ENCODE results near the gene FAM187B. TPM values are rescaled to one million over a fixed set of nuclear protein-coding genes. Genes with fewer than 3 reads are reported as not detected.
A peak's percentile ranks its signal among the peaks of the same experiment; 100 is the strongest.

Gene FAM187B
- total and polyA plus RNA-seq, 3 experiments from 2014 or later = not detected

DNA sequence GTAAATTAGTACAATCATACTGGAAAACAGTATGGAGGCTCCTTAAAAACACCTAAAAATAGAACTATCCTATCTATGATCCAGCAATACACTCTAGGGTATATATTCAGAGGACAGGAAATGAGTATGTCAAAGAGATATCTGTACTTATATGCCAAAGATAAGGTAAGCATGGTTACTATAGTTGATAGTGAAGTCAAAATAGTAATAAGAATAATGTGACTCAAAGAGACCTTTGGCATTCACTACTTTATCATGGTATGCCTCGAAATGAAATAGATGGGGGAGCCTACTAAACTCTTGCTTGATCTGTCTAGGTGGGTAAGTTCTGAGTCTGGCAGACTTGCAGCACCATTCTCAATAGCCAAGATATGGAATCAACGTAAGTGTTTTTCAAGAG lies 43.7 kb downstream of the FAM187B start:
- DNase-seq = no peak
- H3K36me3 ChIP-seq (ENCODE audit: insufficient read depth, low read length) = no peaks in the 10 kb centered on the region
- Mint-ChIP-seq H3K27me3 (peaks cover 1 to 5% of the 10 kb centered on the region in 2 donors), H3K27ac (peak overlapping the region in 1 of 8 donors; percentile 1), H3K4me3 (no peak overlapping the region), H3K9me3 (peaks cover 0 to 10% (median 6%) of the 10 kb centered on the region in 5 donors), H3K36me3 (peaks cover 0 to 13% (median 0%) of the 10 kb centered on the region in 3 donors), H3K4me1 (peaks cover under 1 to 6% (median 4%) of the 10 kb centered on the region in 3 donors)
- peaks cover 13% of the 10 kb centered on the region for H3K4me1 ChIP-seq (ENCODE audit: insufficient read depth, low read length)
- H3K9me3 ChIP-seq (ENCODE audit: low read length) = no peaks in the 10 kb centered on the region
- no peak overlapping the region for H3K4me3 ChIP-seq (ENCODE audit: low read length)
- ChIA-PET CTCF (no interaction called here), POLR2A (no interaction called here)
- no peak overlapping the region for H3K27ac ChIP-seq (ENCODE audit: low read depth, low read length)
- no peaks in the 10 kb centered on the region for H3K27me3 ChIP-seq (ENCODE audit: insufficient read depth, low read length, poor library complexity, severe bottlenecking)

DNA sequence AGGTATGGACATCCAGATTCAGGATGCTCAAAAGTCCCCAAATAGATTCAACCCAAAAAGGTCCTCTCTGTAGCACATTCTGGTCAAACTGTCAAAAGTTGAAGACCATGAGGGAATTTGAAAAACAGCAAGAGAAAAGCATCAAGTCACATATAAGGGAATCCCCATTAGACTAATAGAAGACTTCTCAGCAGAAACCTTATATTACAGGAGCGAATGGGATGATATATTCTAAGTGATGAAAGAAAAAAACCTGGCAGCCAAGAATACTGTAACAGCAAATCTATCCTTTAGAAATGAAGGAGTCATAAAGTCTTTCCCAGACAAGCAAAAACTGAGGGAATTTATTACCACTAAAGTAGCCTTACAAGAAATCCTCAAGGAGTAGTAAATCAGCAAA lies 44.3 kb downstream of the FAM187B start:
- Mint-ChIP-seq H3K27ac (no peak overlapping the region), H3K4me3 (no peak overlapping the region), H3K4me1 (peaks cover 3 to 9% (median 9%) of the 10 kb centered on the region in 3 donors), H3K36me3 (peaks cover 0 to 15% (median 0%) of the 10 kb centered on the region in 3 donors), H3K9me3 (peaks cover 0 to 10% (median 6%) of the 10 kb centered on the region in 5 donors), H3K27me3 (peaks cover 3 to 5% of the 10 kb centered on the region in 2 donors)
- CTCF ChIA-PET = no interaction called here
- no peaks in the 10 kb centered on the region for H3K36me3 ChIP-seq (ENCODE audit: insufficient read depth, low read length)
- no peaks in the 10 kb centered on the region for H3K9me3 ChIP-seq (ENCODE audit: low read length)
- POLR2A ChIA-PET = no interaction called here
- H3K4me3 ChIP-seq (ENCODE audit: low read length) = no peak overlapping the region
- peaks cover 16% of the 10 kb centered on the region for H3K4me1 ChIP-seq (ENCODE audit: insufficient read depth, low read length)
- H3K27me3 ChIP-seq (ENCODE audit: insufficient read depth, low read length, poor library complexity, severe bottlenecking) = no peaks in the 10 kb centered on the region
- H3K27ac ChIP-seq (ENCODE audit: low read depth, low read length) = no peak overlapping the region
- DNase-seq = no peak

DNA sequence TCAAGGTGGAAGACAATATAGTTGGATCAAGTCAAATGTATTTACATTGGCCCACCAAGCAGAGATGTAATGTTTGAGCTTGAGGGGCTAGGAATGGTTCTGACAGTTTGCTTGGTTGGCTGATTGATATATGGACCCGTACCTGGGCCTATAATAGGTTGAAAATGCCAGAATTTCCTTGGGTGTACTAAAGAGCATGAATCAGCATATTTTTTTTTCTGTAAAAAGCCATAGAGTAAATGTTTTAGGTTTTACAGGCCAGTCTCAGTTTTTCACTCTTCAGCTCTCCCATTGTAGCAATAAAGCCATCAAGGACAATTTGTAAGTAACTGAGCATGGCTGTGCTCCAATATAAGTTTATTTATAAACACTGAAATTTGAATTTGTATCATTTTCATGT lies 47.2 kb downstream of the FAM187B start:
- no peak overlapping the region for H3K27ac Mint-ChIP-seq
- CTCF ChIA-PET = interaction anchor here (1.0 to 2.7 kb wide), 2 partner anchors 9 to 13 kb away, joined by 4 to 7 read pairs; no protein-coding TSS in a partner anchor
- no peak overlapping the region for H3K4me3 Mint-ChIP-seq

DNA sequence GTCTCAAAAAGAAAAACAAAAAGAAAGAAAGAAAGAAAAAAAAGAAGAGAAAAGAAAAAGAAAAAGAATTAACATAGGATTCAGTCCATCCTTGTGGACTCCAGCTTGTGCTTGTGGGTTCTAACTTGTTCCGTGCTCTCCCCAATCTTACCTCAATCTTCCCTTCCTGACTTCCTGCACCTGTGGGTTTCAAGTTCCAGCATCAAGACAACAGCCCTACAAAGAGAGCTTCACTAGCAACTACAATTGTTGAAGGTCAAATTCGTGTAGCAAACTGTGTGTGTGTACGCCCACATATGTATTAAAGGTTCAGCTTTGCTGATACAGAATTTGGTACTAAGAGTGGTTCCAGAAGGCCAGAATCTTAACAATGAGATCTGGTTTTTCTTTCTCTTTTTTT lies 48.7 kb downstream of the FAM187B start:
- peaks cover 3 to 7% of the 10 kb centered on the region in 2 donors for H3K27me3 Mint-ChIP-seq
- H3K27me3 ChIP-seq (ENCODE audit: insufficient read depth, low read length, poor library complexity, severe bottlenecking) = no peaks in the 10 kb centered on the region
- no peaks in the 10 kb centered on the region for H3K36me3 ChIP-seq (ENCODE audit: insufficient read depth, low read length)
- H3K4me3 Mint-ChIP-seq = peak overlapping the region in 2 of 7 donors; percentile 15 to 49
- CTCF ChIA-PET = interaction anchor here (0.9 to 2.7 kb wide), 2 partner anchors 10 to 15 kb away, joined by 3 to 7 read pairs; no protein-coding TSS in a partner anchor
- DNase-seq = no peak
- peaks cover 16% of the 10 kb centered on the region for H3K4me1 ChIP-seq (ENCODE audit: insufficient read depth, low read length)
- H3K4me1 Mint-ChIP-seq = peaks cover 15 to 22% (median 16%) of the 10 kb centered on the region in 3 donors
- H3K4me3 ChIP-seq (ENCODE audit: low read length) = no peak overlapping the region
- peaks cover 0 to 15% (median 0%) of the 10 kb centered on the region in 3 donors for H3K36me3 Mint-ChIP-seq
- H3K27ac Mint-ChIP-seq = peak overlapping the region in 2 of 8 donors; percentile 41 to 78
- POLR2A ChIA-PET = interaction anchor here (0.6 to 0.7 kb wide), 2 partner anchors 12 to 97 kb away, joined by 3 to 5 read pairs; no protein-coding TSS in a partner anchor
- no peak overlapping the region for H3K27ac ChIP-seq (ENCODE audit: low read depth, low read length)
- no peaks in the 10 kb centered on the region for H3K9me3 ChIP-seq (ENCODE audit: low read length)
- H3K9me3 Mint-ChIP-seq = peaks cover 0 to 8% (median 6%) of the 10 kb centered on the region in 5 donors

More for the DNA sequence above, 47.2 kb downstream of the FAM187B start:
- no peaks in the 10 kb centered on the region for H3K27me3 ChIP-seq (ENCODE audit: insufficient read depth, low read length, poor library complexity, severe bottlenecking)
- H3K9me3 Mint-ChIP-seq = peaks cover 0 to 8% (median 6%) of the 10 kb centered on the region in 5 donors
- no peak overlapping the region for H3K4me3 ChIP-seq (ENCODE audit: low read length)
- H3K9me3 ChIP-seq (ENCODE audit: low read length) = no peaks in the 10 kb centered on the region
- H3K36me3 Mint-ChIP-seq = peaks cover 0 to 15% (median 0%) of the 10 kb centered on the region in 3 donors
- no peak for DNase-seq
- peaks cover 10 to 18% (median 14%) of the 10 kb centered on the region in 3 donors for H3K4me1 Mint-ChIP-seq
- POLR2A ChIA-PET = interaction anchor here (1.0 kb wide), 1 partner anchor 9 kb away, joined by 4 read pairs; no protein-coding TSS in a partner anchor
- no peak overlapping the region for H3K27ac ChIP-seq (ENCODE audit: low read depth, low read length)
- H3K4me1 ChIP-seq (ENCODE audit: insufficient read depth, low read length) = peaks cover 16% of the 10 kb centered on the region
- H3K27me3 Mint-ChIP-seq = peaks cover 3 to 5% of the 10 kb centered on the region in 2 donors
- no peaks in the 10 kb centered on the region for H3K36me3 ChIP-seq (ENCODE audit: insufficient read depth, low read length)

DNA sequence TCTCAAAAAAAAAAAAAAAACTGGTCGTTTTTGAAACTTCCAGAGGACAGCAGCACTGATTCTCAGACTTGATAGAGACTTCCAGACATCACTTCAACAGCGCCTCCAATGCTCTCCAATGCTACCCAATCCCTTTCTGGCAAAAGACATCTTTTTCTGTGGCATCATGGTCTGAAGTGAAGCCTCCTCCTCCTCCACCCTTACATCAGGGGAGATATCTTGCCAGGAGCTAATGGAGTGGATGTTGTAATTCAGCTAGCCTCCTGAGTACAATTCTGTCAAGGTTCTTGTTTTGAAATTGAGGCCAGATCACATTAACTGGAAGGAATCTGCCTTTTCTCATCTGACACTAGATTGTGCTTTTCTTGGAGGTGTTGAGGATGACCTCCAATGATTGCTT lies 49.8 kb downstream of the FAM187B start:
- ChIA-PET CTCF (no interaction called here), POLR2A (no interaction called here)
- peaks cover 16% of the 10 kb centered on the region for H3K4me1 ChIP-seq (ENCODE audit: insufficient read depth, low read length)
- no peak for DNase-seq
- peaks cover 0 to 2% (median 0%) of the 10 kb centered on the region in 5 donors for H3K9me3 Mint-ChIP-seq
- no peaks in the 10 kb centered on the region for H3K27me3 ChIP-seq (ENCODE audit: insufficient read depth, low read length, poor library complexity, severe bottlenecking)
- no peak overlapping the region for H3K27ac ChIP-seq (ENCODE audit: low read depth, low read length)
- H3K4me3 ChIP-seq (ENCODE audit: low read length) = no peak overlapping the region
- peaks cover 3 to 7% of the 10 kb centered on the region in 2 donors for H3K27me3 Mint-ChIP-seq
- H3K27ac Mint-ChIP-seq = peak overlapping the region in 1 of 8 donors; percentile 14
- no peaks in the 10 kb centered on the region for H3K36me3 ChIP-seq (ENCODE audit: insufficient read depth, low read length)
- H3K4me1 Mint-ChIP-seq = peaks cover 16 to 23% (median 20%) of the 10 kb centered on the region in 3 donors
- H3K9me3 ChIP-seq (ENCODE audit: low read length) = no peaks in the 10 kb centered on the region
- peaks cover 0 to 10% (median 0%) of the 10 kb centered on the region in 3 donors for H3K36me3 Mint-ChIP-seq
- no peak overlapping the region for H3K4me3 Mint-ChIP-seq

DNA sequence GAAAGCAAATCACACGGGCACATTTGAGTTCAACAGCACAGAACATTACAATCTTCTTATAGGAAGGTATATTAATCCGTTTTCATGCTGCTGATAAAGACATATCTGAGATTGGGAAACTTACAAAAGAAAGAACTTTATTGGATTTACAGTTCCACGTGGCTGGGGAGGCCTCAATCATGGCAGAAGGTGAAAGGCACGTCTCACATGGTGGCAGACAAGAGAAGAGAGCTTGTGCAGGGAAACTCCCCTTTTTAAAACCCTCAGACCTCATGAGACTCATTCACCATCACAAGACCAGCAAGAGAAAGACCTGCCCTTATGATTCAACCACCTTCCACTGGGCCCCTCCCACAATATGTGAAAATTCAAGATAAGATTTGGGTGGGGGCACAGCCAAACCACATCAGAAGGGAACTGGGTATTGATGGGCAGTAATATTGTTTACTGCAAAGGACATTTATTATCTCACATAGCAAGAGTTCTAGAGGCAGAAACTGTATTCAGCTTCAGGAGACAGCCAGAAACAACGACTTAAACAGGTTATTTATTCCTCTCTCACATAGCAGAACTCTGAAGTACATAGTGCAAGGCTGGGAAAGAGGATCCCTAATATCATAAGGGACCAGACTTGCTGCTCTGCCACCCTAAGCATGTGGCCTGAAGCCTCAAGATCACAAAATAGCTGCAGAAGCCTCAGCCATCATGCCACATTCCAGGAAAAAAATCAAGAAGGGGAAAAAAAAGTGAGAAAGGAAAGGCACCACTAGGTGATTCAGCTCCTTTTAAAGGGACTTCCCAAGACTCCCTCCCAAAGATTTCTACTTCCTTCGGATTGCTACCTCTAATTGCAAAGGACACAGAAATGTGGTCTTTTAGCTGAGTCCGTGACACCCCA lies 50.9 kb downstream of the FAM187B start:
- Histone ChIP-seq H3K9me3 (ENCODE audit: low read length) (no peaks in the 10 kb centered on the region), H3K4me1 (ENCODE audit: insufficient read depth, low read length) (peaks cover 21% of the 10 kb centered on the region), H3K36me3 (ENCODE audit: insufficient read depth, low read length) (no peaks in the 10 kb centered on the region), H3K4me3 (ENCODE audit: low read length) (no peak overlapping the region), H3K27ac (ENCODE audit: low read depth, low read length) (no peak overlapping the region), H3K27me3 (ENCODE audit: insufficient read depth, low read length, poor library complexity, severe bottlenecking) (no peaks in the 10 kb centered on the region)
- no peak overlapping the region for H3K4me3 Mint-ChIP-seq
- H3K9me3 Mint-ChIP-seq = peaks cover 0 to 2% (median 0%) of the 10 kb centered on the region in 5 donors
- H3K4me1 Mint-ChIP-seq = peaks cover 16 to 31% (median 23%) of the 10 kb centered on the region in 3 donors
- H3K36me3 Mint-ChIP-seq = peaks cover 0 to 5% (median 2%) of the 10 kb centered on the region in 3 donors
- CTCF ChIA-PET = no interaction called here
- peaks cover 3 to 4% of the 10 kb centered on the region in 2 donors for H3K27me3 Mint-ChIP-seq
- DNase-seq = no peak
- peak overlapping the region in 2 of 8 donors; percentile 38 to 72 for H3K27ac Mint-ChIP-seq
- POLR2A ChIA-PET = no interaction called here

DNA sequence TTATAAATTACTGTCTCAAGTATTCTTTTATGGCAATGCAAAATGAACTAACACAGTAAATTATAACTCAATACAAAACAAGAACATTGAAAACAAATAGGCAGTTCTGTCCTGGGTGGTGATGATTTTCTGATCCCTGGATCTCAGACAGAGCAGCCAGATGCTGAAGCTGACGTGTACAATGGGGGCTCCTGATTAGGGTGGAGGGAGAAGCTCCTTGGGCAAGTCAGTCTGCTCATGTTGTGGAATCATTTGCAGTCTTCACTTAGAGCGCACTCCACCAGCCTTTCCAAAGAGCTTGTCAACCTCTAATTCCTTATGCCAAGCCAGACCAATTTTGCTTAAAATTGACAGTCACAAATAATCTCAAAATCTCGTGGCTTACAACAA lies 52.4 kb downstream of the FAM187B start:
- Histone ChIP-seq H3K4me3 (ENCODE audit: low read length) (no peak overlapping the region), H3K27ac (ENCODE audit: low read depth, low read length) (no peak overlapping the region), H3K4me1 (ENCODE audit: insufficient read depth, low read length) (peaks cover 30% of the 10 kb centered on the region), H3K36me3 (ENCODE audit: insufficient read depth, low read length) (peaks cover 3% of the 10 kb centered on the region), H3K9me3 (ENCODE audit: low read length) (no peaks in the 10 kb centered on the region), H3K27me3 (ENCODE audit: insufficient read depth, low read length, poor library complexity, severe bottlenecking) (no peaks in the 10 kb centered on the region)
- Mint-ChIP-seq H3K4me1 (peaks cover 20 to 43% (median 35%) of the 10 kb centered on the region in 3 donors), H3K9me3 (peaks cover 0 to 2% (median 0%) of the 10 kb centered on the region in 5 donors), H3K27ac (peak overlapping the region in 2 of 8 donors; percentile 17 to 56), H3K27me3 (peaks cover 3 to 4% of the 10 kb centered on the region in 2 donors), H3K36me3 (peaks cover 0 to 7% (median 3%) of the 10 kb centered on the region in 3 donors), H3K4me3 (no peak overlapping the region)
- ChIA-PET CTCF (no interaction called here), POLR2A (interaction anchor here (0.7 kb wide), 1 partner anchor 35 kb away, joined by 3 read pairs; no protein-coding TSS in a partner anchor)
- no peak for DNase-seq
